Heart right ventricle (tissue), 16 donors: Measurements from ENCODE around the gene HSF5. TPM values are rescaled to one million over a fixed set of nuclear protein-coding genes. Genes with fewer than 3 reads are reported as not detected.

ENCODE experiments used
- ATAC-seq, 8 donors: fragments of 200-7000 bp; cut with Tn5 transposase; one replicate each; pipeline ENCODE4 v1.9.1; 2020; ENCODE audit warnings: mild to moderate bottlenecking in 8 of 8, moderate library complexity in 8 of 8, moderate number of reproducible peaks in 1 of 8
- DNase-seq, 2 donors: peaks; one replicate each; pipeline ENCODE4 v3.0.0-alpha.2; 2020
- H3K27ac ChIP-seq, 10 donors: fragments of 200-600 bp; sonication (generic) in 2 of 10; one replicate each; pipeline versions ENCODE4 v1.5.0 to v1.8.0; 2020 to 2022; ENCODE audit warnings: mild to moderate bottlenecking in 3 of 10
- H3K27me3 ChIP-seq, 7 donors: fragments of 200-600 bp; one replicate each; pipeline ENCODE4 v1.8.0; 2021 to 2022; ENCODE audit warnings: mild to moderate bottlenecking in 2 of 7
- H3K36me3 ChIP-seq, 9 donors: fragments of 200-600 bp; sonication (generic) in 1 of 9; one replicate each; pipeline versions ENCODE4 v1.5.0 to v1.8.0; 2020 to 2022; ENCODE audit warnings: mild to moderate bottlenecking in 2 of 9
- H3K4me1 ChIP-seq, 9 donors: fragments of 200-600 bp; sonication (generic) in 1 of 9; one replicate each; pipeline versions ENCODE4 v1.5.0 to v1.8.0; 2020 to 2022; ENCODE audit warnings: mild to moderate bottlenecking in 4 of 9
- H3K4me3 ChIP-seq, 10 donors: fragments of 200-600 bp; sonication (generic) in 2 of 10; one replicate each; pipeline versions ENCODE4 v1.5.0 to v1.8.0; 2020 to 2022; ENCODE audit warnings: mild to moderate bottlenecking in 7 of 10, moderate library complexity in 2 of 10
- H3K9me3 ChIP-seq, 11 donors: fragments of 200-600 bp in 10 of 11; sonication (generic) in 2 of 11; one replicate each; pipeline versions ENCODE4 v1.5.0 to v1.8.0; 2013 to 2022; ENCODE audit warnings: mild to moderate bottlenecking in 2 of 11, control low read depth in 1 of 11, moderate library complexity in 1 of 11
- WGBS, 2 donors: extraction: QIAGEN DNeasy Blood & Tissue Kit; methylation state at CpG; one replicate each; pipeline ENCODE4 v1.1.7; 2013; ENCODE audit warnings: inconsistent platforms in 1 of 2; 5-methylcytosine and 5-hydroxymethylcytosine counted together
- intact Hi-C, 10 donors: fragments of 100-400 bp; cut with DNase I; formaldehyde crosslinking; loops; one replicate each; pipeline versions ENCODE4 v1.11.1 to v1.14.2; 2022
- polyA plus RNA-seq, 2 donors: library from polyadenylated mRNA; stranded (reverse); fragments of 200-250 nt; gene quantifications; one replicate each; pipeline ENCODE4 v1.2.3, GENCODE V29; 2013
- total RNA-seq, 10 donors: library from RNA; stranded (reverse); fragmentation: NEBNext Ultra II Directional in 3 of 10; extraction: Animal tissue kit (Norgen Biotek cat#: 25700) in 3 of 10; gene quantifications; one replicate each; pipeline versions ENCODE4 v1.2.1 to v1.2.4, GENCODE V29; 2021 to 2023
- TF ChIP-seq, protein P1 (sequence below), 9 donors: fragments of 200-600 bp; sonication (generic) in 2 of 9; IDR thresholded peaks; one replicate each; pipeline versions ENCODE4 v1.5.0 to v1.8.0; 2021 to 2022; ENCODE audit warnings: antibody characterized with exemption in 9 of 9, mild to moderate bottlenecking in 5 of 9, moderate library complexity in 1 of 9
- donor health status: Arrhythmogenic right ventricular cardiomyopathy.
- donor health status: ischemic (EF 13 %, LVEDD 7.1; RV severe dilation, severe dysfunction).
- donor health status: healthy with polysubstance abuse.
- donor health status: DM: no; HTN: yes; CAD: no.
- donor health status: DM: no; HTN: no; CAD: no.
- donor health status: ischemic (EF 25% LVEDD 6.9; RV normal size, moderate dysfunction).
- donor health status: ischemic (EF 25% LVEDD 5.7; RV mildly dilated, moderate dysfunction).
- donor health status: healthy.
- donor health status: DM: yes; HTN: yes; CAD: no.
- donor health status: Ischemic cardiomyopathy.
- donor health status: ischemic (EF 35%, LVEDD 5.7; RV mildly dilated, moderate dysfunction).
- donor health status: nonischemic (EF 11% LVEDD 7.7; RV severe dilation, severe dysfunction).
- donor health status: DM: yes; HTN: yes; CAD: no.
- donor health status: PGD.
- donor health status: ischemic (EF 29% LVEDD 5.4; RV normal size, mild dysfunction).
- donor health status: nonischemic (EF 23%, LVEDD 6.1; RV moderate dilation, normal function).

Gene HSF5
- total and polyA plus RNA-seq, 12 donors = 0.04 to 0.14 (median 0.05) TPM; not detected in 9

DNA sequence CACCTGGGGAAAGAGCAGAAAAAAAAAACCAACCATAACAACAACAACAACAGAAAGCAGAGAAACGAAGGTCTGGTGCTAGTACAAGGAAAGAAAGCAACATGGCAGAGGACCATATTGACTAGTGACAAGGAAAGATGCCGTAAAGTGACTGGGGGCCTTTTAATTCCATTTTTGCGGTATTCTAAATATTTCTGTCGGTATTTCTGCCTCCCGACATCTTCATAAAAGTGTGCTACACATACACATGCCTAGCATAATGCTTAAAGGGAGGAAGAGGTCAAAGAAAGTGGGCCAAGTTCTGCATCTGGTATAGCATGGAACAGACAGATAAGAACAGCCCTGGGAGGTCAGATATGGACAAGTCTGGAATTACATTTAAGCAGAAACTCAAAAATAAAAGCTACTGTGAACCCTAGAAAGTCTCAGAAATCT lies 51.4 kb downstream of the HSF5 start:
- Histone ChIP-seq H3K4me1 (no peaks in the 10 kb centered on the region), H3K4me3 (no peak overlapping the region), H3K27ac (no peak overlapping the region), H3K36me3 (no peaks in the 10 kb centered on the region), H3K9me3 (no peaks in the 10 kb centered on the region), H3K27me3 (peaks cover 0 to 22% (median 2%) of the 10 kb centered on the region in 7 donors)
- WGBS, 2 donors = 45 to 47% methylated on average over 5 of the region's 5 CpGs
- DNase-seq (no peak), ATAC-seq (no peak)
- TF ChIP-seq, protein P1, sequence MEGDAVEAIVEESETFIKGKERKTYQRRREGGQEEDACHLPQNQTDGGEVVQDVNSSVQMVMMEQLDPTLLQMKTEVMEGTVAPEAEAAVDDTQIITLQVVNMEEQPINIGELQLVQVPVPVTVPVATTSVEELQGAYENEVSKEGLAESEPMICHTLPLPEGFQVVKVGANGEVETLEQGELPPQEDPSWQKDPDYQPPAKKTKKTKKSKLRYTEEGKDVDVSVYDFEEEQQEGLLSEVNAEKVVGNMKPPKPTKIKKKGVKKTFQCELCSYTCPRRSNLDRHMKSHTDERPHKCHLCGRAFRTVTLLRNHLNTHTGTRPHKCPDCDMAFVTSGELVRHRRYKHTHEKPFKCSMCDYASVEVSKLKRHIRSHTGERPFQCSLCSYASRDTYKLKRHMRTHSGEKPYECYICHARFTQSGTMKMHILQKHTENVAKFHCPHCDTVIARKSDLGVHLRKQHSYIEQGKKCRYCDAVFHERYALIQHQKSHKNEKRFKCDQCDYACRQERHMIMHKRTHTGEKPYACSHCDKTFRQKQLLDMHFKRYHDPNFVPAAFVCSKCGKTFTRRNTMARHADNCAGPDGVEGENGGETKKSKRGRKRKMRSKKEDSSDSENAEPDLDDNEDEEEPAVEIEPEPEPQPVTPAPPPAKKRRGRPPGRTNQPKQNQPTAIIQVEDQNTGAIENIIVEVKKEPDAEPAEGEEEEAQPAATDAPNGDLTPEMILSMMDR (IDR thresholded peaks at IDR 0.05) = no peak
- intact Hi-C loops = no loop called here

DNA sequence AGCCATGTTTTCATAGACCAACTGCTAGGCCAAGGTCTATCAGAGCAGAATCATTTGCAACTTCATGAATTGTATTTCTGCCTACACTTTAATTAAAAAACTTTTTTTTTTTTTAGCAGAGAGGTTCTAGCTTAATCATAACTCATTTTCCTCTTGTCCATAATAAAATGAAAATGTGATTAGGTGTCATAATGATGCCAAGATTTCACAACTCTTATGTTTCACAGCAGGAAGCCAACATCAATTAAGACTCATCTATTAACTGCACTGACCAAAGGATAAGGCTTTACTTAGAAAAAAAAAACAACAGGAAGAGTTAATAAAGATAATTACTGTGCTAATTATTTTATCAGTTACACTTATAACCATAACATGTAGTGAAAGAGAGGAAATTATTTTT lies 52.0 kb downstream of the HSF5 start:
- H3K4me1 ChIP-seq = no peaks in the 10 kb centered on the region
- ATAC-seq (no peak), DNase-seq (no peak)
- H3K4me3 ChIP-seq = no peak overlapping the region
- no peaks in the 10 kb centered on the region for H3K36me3 ChIP-seq
- intact Hi-C loops = no loop called here
- TF ChIP-seq, protein P1 (IDR thresholded peaks at IDR 0.05) = no peak
- H3K27me3 ChIP-seq = peaks cover 0 to 23% (median 0%) of the 10 kb centered on the region in 7 donors
- no peak overlapping the region for H3K27ac ChIP-seq
- no peaks in the 10 kb centered on the region for H3K9me3 ChIP-seq

DNA sequence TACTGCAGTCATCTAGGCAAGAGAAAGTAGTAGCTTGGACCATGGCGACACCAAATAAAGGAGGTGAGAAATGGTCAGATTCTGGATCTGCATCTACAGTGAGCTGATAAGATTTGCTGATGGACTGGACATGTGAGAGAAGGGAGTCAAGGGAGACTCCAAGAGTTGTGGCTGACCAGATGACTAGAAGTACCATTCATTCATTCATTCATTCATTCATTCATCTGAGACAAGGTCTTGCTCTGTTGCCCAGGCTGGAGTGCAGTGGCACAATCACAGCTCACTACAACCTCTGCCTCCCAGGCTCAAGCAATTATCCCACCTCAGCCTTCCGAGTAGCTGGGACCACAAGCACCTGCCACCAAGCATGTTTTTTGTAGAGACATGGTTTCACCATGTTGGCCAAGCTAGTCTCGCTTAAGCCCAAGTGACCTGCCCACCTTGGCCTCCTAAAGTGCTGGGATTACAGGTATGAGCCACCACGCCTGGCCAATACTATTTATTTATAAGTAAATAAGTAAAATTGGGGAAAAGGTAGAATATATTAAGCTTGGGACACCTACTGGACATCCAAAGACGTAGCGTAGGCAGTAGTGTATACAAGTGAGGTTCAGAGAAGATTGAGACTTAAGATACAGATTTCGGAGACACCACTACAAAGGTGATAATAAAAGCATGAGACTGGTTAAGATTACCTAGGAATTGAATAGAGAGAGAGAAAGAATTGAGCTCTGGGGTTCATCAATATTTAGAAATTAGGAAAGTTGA lies 55.2 kb downstream of the HSF5 start:
- Histone ChIP-seq H3K4me1 (no peaks in the 10 kb centered on the region), H3K36me3 (no peaks in the 10 kb centered on the region), H3K27me3 (peaks cover 0 to 25% (median 0%) of the 10 kb centered on the region in 7 donors), H3K27ac (no peak overlapping the region), H3K9me3 (no peaks in the 10 kb centered on the region), H3K4me3 (no peak overlapping the region)
- TF ChIP-seq, protein P1 (IDR thresholded peaks at IDR 0.05) = no peak
- DNase-seq (no peak), ATAC-seq (no peak)
- intact Hi-C loops = loop anchor here in 1 of 10 donors (5.0 kb wide), 1 partner anchor 121 kb away; no protein-coding TSS in a partner anchor
- WGBS, 2 donors = 85% methylated on average over 7 of the region's 7 CpGs

DNA sequence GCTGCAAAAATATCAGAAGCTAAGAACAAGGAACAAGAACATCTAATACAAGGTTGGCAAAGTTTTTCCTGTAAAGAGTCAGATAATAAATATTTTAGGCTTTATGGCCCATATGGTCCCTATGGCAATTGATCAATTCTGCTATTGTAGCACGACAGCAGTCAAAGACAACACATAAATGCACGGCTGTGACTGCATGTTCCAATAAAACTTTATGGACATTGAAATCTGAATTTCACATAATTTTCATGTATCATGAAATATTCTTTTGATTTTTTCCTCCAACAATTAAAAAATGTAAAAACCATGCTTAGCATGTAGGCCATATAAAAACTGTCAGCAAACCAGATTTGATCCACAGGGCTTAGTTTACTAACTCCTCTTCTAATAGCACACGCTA lies 60.4 kb downstream of the HSF5 start:
- no peak overlapping the region for H3K4me3 ChIP-seq
- 82 to 91% methylated on average over 3 of the region's 3 CpGs for WGBS, 2 donors
- intact Hi-C loops = loop anchor here in 1 of 10 donors (10.0 kb wide), 1 partner anchor 173 kb away; no protein-coding TSS in a partner anchor

More for the DNA sequence above, 60.4 kb downstream of the HSF5 start:
- Histone ChIP-seq H3K36me3 (no peaks in the 10 kb centered on the region), H3K27me3 (peaks cover 0 to 32% (median 11%) of the 10 kb centered on the region in 7 donors), H3K9me3 (no peaks in the 10 kb centered on the region), H3K27ac (no peak overlapping the region), H3K4me1 (no peaks in the 10 kb centered on the region)
- ATAC-seq (no peak), DNase-seq (no peak)
- TF ChIP-seq, protein P1 (IDR thresholded peaks at IDR 0.05) = no peak
